WTC11 (cell line): ENCODE results near the gene DCAF6. TPM values are rescaled to one million over a fixed set of nuclear protein-coding genes. Genes with fewer than 3 reads are reported as not detected.

Source experiments
- ATAC-seq: fragments of 200-7000 bp; cut with Tn5 transposase; 2 replicates; pipeline ENCODE4 v1.10.0; 2021; ENCODE audit warnings: mild to moderate bottlenecking, moderate library complexity
- CTCF ChIA-PET: fragments of 300-600 bp; sonication (Branson Sonifier 250); formaldehyde crosslinking; loops from one replicate; lab custom pipeline; 2021; ENCODE audit warnings: antibody characterized with exemption; lab: Charles Lee
- POLR2A ChIA-PET: fragments of 350-600 bp; sonication (Branson Sonifier 250); formaldehyde crosslinking; loops from one replicate; lab custom pipeline; 2021; ENCODE audit warnings: antibody characterized with exemption; lab: Charles Lee
- DNase-seq: peaks from one replicate; pipeline ENCODE4 v3.0.0; 2021; ENCODE audit warnings: low spot score
- H3K27ac Mint-ChIP-seq: 2 replicates; pipeline ENCODE4 v1.8.0; 2021; ENCODE audit warnings: mixed read lengths
- H3K27me3 Mint-ChIP-seq: 2 replicates; pipeline ENCODE4 v1.8.0; 2021; ENCODE audit warnings: low read depth, mild to moderate bottlenecking, moderate library complexity, mixed read lengths
- H3K36me3 Mint-ChIP-seq: 2 replicates; pipeline ENCODE4 v1.8.0; 2021; ENCODE audit warnings: mixed read lengths
- H3K4me1 Mint-ChIP-seq: 2 replicates; pipeline ENCODE4 v1.8.0; 2022; ENCODE audit warnings: mixed read lengths
- H3K4me3 Mint-ChIP-seq: 2 replicates; pipeline ENCODE4 v1.8.0; 2021; ENCODE audit warnings: mild to moderate bottlenecking, moderate library complexity, mixed read lengths
- H3K9me3 Mint-ChIP-seq: 2 replicates; pipeline ENCODE4 v1.8.0; 2021; ENCODE audit warnings: mixed read lengths
- AR ChIP-seq: fragments of 250-450 bp; sonication (Bioruptor Pico); IDR thresholded peaks from 2 replicates; pipeline ENCODE4 v1.9.0; 2021; ENCODE audit warnings: mild to moderate bottlenecking
- CTCF ChIP-seq: fragments of 200-600 bp; IDR thresholded peaks from 2 replicates; pipeline ENCODE4 v1.8.0; 2022; ENCODE audit warnings: antibody characterized with exemption
- EMX1 ChIP-seq: fragments of 250-450 bp; sonication (Bioruptor Pico); IDR thresholded peaks from 2 replicates; pipeline ENCODE4 v1.8.0; 2021; ENCODE audit warnings: mild to moderate bottlenecking
- ETV6 ChIP-seq: sonication (generic); formaldehyde crosslinking; IDR thresholded peaks from 2 replicates; pipeline ENCODE4 v1.8.1; 2022; ENCODE audit warnings: mild to moderate bottlenecking, missing genetic modification reagents
- FOXP1 ChIP-seq: sonication (generic); formaldehyde crosslinking; IDR thresholded peaks from 2 replicates; pipeline ENCODE4 v1.8.0; 2022; ENCODE audit warnings: missing genetic modification reagents, mild to moderate bottlenecking, moderate library complexity, borderline replicate concordance
- JUN ChIP-seq: sonication (generic); formaldehyde crosslinking; IDR thresholded peaks from 2 replicates; pipeline ENCODE4 v1.8.0; 2023; ENCODE audit warnings: mild to moderate bottlenecking, missing genetic modification reagents
- KAT7 ChIP-seq: sonication (generic); formaldehyde crosslinking; IDR thresholded peaks from 2 replicates; pipeline ENCODE4 v1.8.1; 2023; ENCODE audit warnings: missing genetic modification reagents, mild to moderate bottlenecking, borderline replicate concordance
- MXD4 ChIP-seq: fragments of 250-450 bp; sonication (Bioruptor Pico); IDR thresholded peaks from 2 replicates; pipeline ENCODE4 v1.8.0; 2021; ENCODE audit warnings: mild to moderate bottlenecking, moderate library complexity, borderline replicate concordance
- NFE2L1 ChIP-seq: sonication (generic); formaldehyde crosslinking; IDR thresholded peaks from 2 replicates; pipeline ENCODE4 v1.8.1; 2023; ENCODE audit warnings: missing genetic modification reagents
- PRDM15 ChIP-seq: sonication (generic); formaldehyde crosslinking; IDR thresholded peaks from 2 replicates; pipeline ENCODE4 v1.8.0; 2022; ENCODE audit warnings: missing genetic modification reagents
- SP1 ChIP-seq: sonication (generic); formaldehyde crosslinking; conservative IDR thresholded peaks from 2 replicates; pipeline ENCODE4 v1.8.1; 2022; ENCODE audit warnings: missing genetic modification reagents
- TP53 ChIP-seq: sonication (generic); formaldehyde crosslinking; IDR thresholded peaks from 2 replicates; pipeline ENCODE4 v1.8.1; 2023; ENCODE audit warnings: mild to moderate bottlenecking, missing genetic modification reagents
- ZNF219 ChIP-seq: sonication (generic); formaldehyde crosslinking; IDR thresholded peaks from 2 replicates; pipeline ENCODE4 v1.8.0; 2023; ENCODE audit warnings: missing genetic modification reagents, mild to moderate bottlenecking, borderline replicate concordance
- total RNA-seq: library from RNA; stranded (reverse); gene quantifications from 3 replicates; pipeline ENCODE4 v1.2.3, GENCODE V29; 2021
- TF ChIP-seq, protein P1 (sequence below): sonication (generic); formaldehyde crosslinking; conservative IDR thresholded peaks from 2 replicates; pipeline ENCODE4 v1.8.1; 2023; ENCODE audit warnings: mild to moderate bottlenecking, low read depth, missing genetic modification reagents, moderate library complexity
- TF ChIP-seq, protein P2 (sequence below): sonication (generic); formaldehyde crosslinking; IDR thresholded peaks from 2 replicates; pipeline ENCODE4 v1.8.0; 2023; ENCODE audit warnings: missing genetic modification reagents

Gene DCAF6
- total RNA-seq, 1 experiment from 2014 or later: 13.5 TPM

DNA sequence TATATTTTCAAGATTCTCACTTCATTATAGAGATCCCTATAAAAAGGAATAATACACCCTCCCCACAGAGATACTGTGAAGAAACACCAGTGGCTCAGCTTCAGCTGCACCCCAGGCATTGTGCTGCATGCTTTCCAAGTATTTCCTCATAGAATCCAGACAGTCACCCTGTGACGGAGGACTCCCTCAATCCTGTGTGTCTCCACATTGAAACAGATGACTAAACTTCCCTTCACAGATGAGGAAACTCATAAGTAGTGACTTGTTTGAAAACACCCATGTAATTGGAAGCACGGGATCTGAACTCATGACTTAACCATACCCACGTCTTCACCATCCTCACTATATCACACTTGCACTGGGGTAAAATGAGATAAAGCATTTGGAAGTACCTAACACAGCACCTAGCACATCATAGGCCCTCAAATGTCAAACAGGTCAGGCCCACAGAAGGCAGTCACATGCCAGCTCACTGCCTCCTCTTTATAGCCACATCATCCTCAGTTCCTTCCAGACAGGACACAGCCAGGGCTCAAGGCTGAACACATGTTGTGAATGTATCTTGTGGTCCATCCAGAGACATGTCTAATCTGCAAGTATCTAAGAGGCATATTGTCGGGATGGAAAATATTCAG, 145.0 kb downstream of the DCAF6 start (continued):
- TF ChIP-seq SP1 (CRISPR knock-in tag) (no peak), TP53 (CRISPR knock-in tag) (no peak), KAT7 (CRISPR knock-in tag) (no peak), AR (no peak)
- TF ChIP-seq, protein P1, sequence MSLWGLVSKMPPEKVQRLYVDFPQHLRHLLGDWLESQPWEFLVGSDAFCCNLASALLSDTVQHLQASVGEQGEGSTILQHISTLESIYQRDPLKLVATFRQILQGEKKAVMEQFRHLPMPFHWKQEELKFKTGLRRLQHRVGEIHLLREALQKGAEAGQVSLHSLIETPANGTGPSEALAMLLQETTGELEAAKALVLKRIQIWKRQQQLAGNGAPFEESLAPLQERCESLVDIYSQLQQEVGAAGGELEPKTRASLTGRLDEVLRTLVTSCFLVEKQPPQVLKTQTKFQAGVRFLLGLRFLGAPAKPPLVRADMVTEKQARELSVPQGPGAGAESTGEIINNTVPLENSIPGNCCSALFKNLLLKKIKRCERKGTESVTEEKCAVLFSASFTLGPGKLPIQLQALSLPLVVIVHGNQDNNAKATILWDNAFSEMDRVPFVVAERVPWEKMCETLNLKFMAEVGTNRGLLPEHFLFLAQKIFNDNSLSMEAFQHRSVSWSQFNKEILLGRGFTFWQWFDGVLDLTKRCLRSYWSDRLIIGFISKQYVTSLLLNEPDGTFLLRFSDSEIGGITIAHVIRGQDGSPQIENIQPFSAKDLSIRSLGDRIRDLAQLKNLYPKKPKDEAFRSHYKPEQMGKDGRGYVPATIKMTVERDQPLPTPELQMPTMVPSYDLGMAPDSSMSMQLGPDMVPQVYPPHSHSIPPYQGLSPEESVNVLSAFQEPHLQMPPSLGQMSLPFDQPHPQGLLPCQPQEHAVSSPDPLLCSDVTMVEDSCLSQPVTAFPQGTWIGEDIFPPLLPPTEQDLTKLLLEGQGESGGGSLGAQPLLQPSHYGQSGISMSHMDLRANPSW: no peak

DNA sequence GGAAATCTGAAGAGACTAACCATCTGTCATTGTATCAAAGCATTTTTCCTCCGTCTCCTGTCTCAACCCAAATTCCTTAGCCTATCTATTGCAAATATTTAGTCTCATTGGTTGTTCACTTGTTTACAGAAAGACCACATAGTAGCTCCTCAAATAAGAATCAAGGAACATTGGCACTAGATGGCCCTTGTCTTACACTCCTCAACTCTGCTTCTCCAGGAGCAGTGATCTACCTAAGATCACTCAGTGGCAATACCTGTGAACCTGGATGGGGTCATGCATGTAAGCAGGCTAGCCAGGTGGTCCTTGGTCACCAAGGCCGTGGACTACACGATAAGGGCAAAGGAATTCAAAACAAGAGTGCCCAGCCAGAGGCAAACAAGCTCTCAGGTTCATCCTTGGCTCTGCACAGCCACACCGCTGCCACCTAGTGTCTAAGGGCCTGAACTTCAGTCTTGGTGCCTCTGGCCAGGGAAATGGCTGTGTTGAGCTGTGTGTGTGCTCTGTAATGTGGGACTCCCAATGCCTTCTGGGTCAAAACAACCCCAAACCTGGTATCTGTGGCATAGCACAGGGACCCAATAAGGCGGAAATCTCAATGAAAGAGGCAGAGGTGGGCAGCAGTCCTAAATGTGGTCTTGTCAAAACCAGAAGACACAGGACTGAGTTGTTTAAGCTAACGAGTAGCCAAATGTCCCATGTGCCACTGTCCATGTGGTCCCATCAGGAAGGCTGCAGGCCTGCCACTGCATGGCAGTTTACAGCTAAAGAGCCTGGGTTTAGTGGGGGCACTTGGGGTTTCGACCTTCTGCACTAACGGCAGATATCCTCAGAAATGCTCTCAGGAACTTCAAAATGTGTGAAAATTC, 145.8 kb downstream of the DCAF6 start:
- DNase-seq (peak; percentile 84), ATAC-seq (peak; percentile 92)
- peaks cover 3% of the 10 kb centered on the region; the same call in 1 of the 2 replicates for H3K4me1 Mint-ChIP-seq
- H3K4me3 Mint-ChIP-seq: no peak overlapping the region
- no peaks in the 10 kb centered on the region for H3K9me3 Mint-ChIP-seq
- CTCF ChIA-PET: interaction anchor here (0.6 to 2.9 kb wide), 92 partner anchors 10 to 993 kb away, joined by 3 to 49 read pairs (median 4); partner anchors contain the start of genes DCAF6, GPR161, MPC2 and MPZL1
- H3K27ac Mint-ChIP-seq: no peak overlapping the region
- POLR2A ChIA-PET: interaction anchor here (0.6 to 1.5 kb wide), 4 partner anchors 28 to 230 kb away, joined by 3 to 6 read pairs (median 4); partner anchors contain the start of genes DCAF6 and MPC2
- no peaks in the 10 kb centered on the region for H3K36me3 Mint-ChIP-seq
- peak; percentile 79 for TF ChIP-seq CTCF
- TF ChIP-seq FOXP1 (CRISPR knock-in tag): no peak
- TF ChIP-seq, protein P2, sequence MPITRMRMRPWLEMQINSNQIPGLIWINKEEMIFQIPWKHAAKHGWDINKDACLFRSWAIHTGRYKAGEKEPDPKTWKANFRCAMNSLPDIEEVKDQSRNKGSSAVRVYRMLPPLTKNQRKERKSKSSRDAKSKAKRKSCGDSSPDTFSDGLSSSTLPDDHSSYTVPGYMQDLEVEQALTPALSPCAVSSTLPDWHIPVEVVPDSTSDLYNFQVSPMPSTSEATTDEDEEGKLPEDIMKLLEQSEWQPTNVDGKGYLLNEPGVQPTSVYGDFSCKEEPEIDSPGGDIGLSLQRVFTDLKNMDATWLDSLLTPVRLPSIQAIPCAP (CRISPR knock-in tag): no peak
- 0 out of 2 replicates have a peak, but pooled peaks have one; percentile 33 for TF ChIP-seq ETV6 (CRISPR knock-in tag)
- no peaks in the 10 kb centered on the region for H3K27me3 Mint-ChIP-seq

DNA sequence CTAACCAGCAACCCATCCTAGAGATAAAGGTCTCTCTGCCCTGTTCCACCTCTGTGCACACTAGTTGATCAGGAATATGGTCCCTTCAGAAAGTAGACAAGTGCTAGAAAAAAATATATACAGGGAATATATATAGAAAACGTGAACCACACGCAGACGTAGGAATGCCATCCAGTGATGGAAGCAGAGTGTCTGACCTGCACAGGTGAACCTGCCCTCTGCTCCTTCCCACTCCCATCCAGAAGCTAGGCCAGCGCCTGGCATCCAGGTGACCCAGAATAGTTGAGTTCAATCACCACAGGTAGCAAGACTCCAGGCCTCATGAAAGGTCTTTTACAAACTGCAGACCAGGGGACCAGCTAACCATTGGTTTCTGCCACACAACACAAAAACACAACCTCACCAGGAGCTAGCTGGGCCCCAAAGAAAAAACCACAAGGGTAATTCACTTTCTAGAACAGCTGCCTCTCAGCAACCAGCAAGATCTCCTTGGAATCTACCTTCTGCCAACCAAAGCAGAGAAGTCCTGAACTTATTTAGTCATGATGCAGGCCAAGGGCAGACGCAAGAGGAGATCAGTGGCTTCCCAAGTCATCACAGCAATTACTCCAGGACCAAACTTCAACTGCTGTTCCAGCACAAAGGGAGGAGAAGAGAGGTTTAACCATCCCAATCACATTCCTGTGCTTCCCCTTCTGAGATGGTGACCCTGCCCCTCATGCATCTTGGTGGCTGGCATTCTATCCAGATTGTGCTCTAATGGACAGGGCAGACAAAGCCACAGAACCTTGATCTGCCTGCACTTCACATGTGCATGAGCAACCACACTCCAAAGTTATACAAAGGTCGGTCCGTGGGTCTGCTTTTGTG, 147.2 kb downstream of the DCAF6 start:
- H3K27me3 Mint-ChIP-seq: no peaks in the 10 kb centered on the region
- ATAC-seq: no peak
- TF ChIP-seq PRDM15 (CRISPR knock-in tag) (no peak), JUN (CRISPR knock-in tag) (no peak), MXD4 (CRISPR knock-in tag) (no peak), EMX1 (CRISPR knock-in tag) (no peak), ZNF219 (no peak), NFE2L1 (CRISPR knock-in tag) (no peak)

More for the DNA sequence above, 147.2 kb downstream of the DCAF6 start:
- H3K27ac Mint-ChIP-seq: no peak overlapping the region
- H3K4me3 Mint-ChIP-seq: no peak overlapping the region
- ChIA-PET CTCF (interaction anchor here (0.7 to 2.9 kb wide), 3 partner anchors 9 to 114 kb away, joined by 3 to 49 read pairs (median 4); no protein-coding TSS in a partner anchor), POLR2A (no interaction called here)
- H3K9me3 Mint-ChIP-seq: no peaks in the 10 kb centered on the region
- peaks cover 3% of the 10 kb centered on the region; the same call in 1 of the 2 replicates for H3K4me1 Mint-ChIP-seq
- H3K36me3 Mint-ChIP-seq: no peaks in the 10 kb centered on the region
- no peak for DNase-seq
